Measurements from ENCODE around the gene SETDB1. TPM values are rescaled to one million over a fixed set of nuclear protein-coding genes. Genes with fewer than 3 reads are reported as not detected.

SETDB1 gene
- total RNA-seq, 1 experiment from 2014 or later: 67.4 TPM

DNA sequence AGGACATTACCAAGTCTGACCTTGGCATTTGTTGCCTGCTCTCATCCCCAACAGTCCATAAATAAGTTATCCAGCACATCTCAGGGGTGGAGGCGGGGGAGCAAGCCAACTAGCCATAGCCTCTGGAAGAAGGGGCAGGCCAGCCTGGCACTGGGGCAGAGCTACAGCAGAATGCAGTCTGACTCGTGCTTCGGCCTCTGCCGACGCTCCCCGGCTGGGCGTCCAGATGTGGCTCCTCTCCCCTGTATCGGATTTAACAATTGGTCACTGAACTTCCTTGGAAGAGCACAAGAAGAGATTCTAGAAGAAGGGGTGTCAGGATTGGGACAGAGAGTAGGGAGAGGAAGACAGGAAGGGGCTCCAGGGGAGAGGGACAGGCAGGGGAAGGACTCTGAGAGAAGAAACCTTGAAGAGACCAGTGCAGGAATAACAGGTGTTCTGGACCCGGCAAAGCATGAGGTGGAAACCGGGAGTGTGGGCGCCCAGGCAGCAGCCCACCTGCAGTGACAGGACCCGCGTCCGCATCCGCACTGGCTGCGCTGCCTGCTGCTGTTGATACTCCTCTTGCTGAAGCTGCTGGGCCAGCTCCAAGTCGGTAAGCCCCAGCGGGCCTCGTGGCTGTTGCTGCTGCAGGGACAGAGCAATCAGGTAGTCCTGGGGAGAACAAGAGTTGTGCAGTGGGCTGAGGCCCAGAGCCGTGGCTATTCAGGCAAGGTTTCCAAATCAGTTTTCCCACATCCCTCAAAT lies 71.1 kb downstream of the SETDB1 start:
- intact Hi-C loops (cut with micrococcal nuclease): loop anchor here (5.0 kb wide), 1 partner anchor 375 kb away; no protein-coding TSS in a partner anchor
- Mint-ChIP-seq H3K27me3 (ENCODE audit: insufficient read depth, unreplicated experiment) (no peaks in the 10 kb centered on the region), H3K36me3 (ENCODE audit: insufficient read depth, unreplicated experiment) (peaks cover 23% of the 10 kb centered on the region), H3K4me3 (ENCODE audit: unreplicated experiment) (no peak overlapping the region), H3K4me1 (ENCODE audit: insufficient read depth, unreplicated experiment) (peaks cover 5% of the 10 kb centered on the region), H3K27ac (ENCODE audit: low read depth, unreplicated experiment) (no peak overlapping the region), H3K9me3 (ENCODE audit: unreplicated experiment) (no peaks in the 10 kb centered on the region)
- no peak for DNase-seq (ENCODE audit: unreplicated experiment)
- ChIA-PET POLR2A (interaction anchor here (0.5 to 6.2 kb wide), 8 partner anchors 8 to 633 kb away, joined by 3 to 61 read pairs (median 3); partner anchors contain the start of genes ANXA9, MINDY1 and RPRD2), CTCF (interaction anchor here (0.5 to 12.4 kb wide), 15 partner anchors 8 to 608 kb away, joined by 3 to 302 read pairs (median 6); partner anchors contain the start of genes ANXA9, CERS2 and MINDY1)
- TF ChIP-seq, protein P1, sequence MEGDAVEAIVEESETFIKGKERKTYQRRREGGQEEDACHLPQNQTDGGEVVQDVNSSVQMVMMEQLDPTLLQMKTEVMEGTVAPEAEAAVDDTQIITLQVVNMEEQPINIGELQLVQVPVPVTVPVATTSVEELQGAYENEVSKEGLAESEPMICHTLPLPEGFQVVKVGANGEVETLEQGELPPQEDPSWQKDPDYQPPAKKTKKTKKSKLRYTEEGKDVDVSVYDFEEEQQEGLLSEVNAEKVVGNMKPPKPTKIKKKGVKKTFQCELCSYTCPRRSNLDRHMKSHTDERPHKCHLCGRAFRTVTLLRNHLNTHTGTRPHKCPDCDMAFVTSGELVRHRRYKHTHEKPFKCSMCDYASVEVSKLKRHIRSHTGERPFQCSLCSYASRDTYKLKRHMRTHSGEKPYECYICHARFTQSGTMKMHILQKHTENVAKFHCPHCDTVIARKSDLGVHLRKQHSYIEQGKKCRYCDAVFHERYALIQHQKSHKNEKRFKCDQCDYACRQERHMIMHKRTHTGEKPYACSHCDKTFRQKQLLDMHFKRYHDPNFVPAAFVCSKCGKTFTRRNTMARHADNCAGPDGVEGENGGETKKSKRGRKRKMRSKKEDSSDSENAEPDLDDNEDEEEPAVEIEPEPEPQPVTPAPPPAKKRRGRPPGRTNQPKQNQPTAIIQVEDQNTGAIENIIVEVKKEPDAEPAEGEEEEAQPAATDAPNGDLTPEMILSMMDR (IDR thresholded peaks at IDR 0.05; ENCODE audit: unreplicated experiment): no peak
- BruUV-seq (replicated peaks): no TSS peak

DNA sequence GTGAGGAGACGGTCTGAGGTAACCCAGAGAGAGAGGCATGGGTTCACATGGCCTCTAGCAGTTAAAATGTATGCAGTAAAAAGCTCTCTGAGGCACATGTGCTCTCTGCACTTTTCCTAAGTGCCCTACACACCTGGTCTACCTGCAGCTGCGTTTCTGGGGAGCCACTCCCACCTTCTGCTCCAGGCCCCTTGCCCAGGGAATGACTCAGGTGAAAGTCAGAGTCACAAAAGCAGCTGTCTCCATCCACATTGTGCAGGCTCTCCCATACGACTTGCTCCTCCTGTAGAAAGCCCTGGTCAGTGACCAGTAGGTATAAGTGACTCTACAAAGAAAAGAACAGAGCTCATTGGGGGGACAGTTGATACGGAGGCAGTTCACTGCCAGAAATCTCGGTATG lies 71.8 kb downstream of the SETDB1 start:
- POLR2A ChIA-PET: interaction anchor here (0.8 to 6.2 kb wide), 5 partner anchors 8 to 634 kb away, joined by 3 to 61 read pairs (median 3); partner anchors contain the start of genes MINDY1, RPRD2 and VPS72
- BruUV-seq (replicated peaks): no TSS peak
- no peak overlapping the region for H3K27ac Mint-ChIP-seq (ENCODE audit: low read depth, unreplicated experiment)
- H3K36me3 Mint-ChIP-seq (ENCODE audit: insufficient read depth, unreplicated experiment): peaks cover 23% of the 10 kb centered on the region
- no peaks in the 10 kb centered on the region for H3K27me3 Mint-ChIP-seq (ENCODE audit: insufficient read depth, unreplicated experiment)
- intact Hi-C loops (cut with micrococcal nuclease): loop anchor here (5.0 kb wide), 1 partner anchor 376 kb away; no protein-coding TSS in a partner anchor
- H3K4me1 Mint-ChIP-seq (ENCODE audit: insufficient read depth, unreplicated experiment): peaks cover 9% of the 10 kb centered on the region
- H3K9me3 Mint-ChIP-seq (ENCODE audit: unreplicated experiment): no peaks in the 10 kb centered on the region
- no peak for DNase-seq (ENCODE audit: unreplicated experiment)
- CTCF ChIA-PET: interaction anchor here (0.5 to 12.4 kb wide), 7 partner anchors 8 to 311 kb away, joined by 3 to 302 read pairs (median 4); partner anchors contain the start of genes ANXA9, CERS2 and MINDY1
- no peak overlapping the region for H3K4me3 Mint-ChIP-seq (ENCODE audit: unreplicated experiment)
- TF ChIP-seq, protein P1 (IDR thresholded peaks at IDR 0.05; ENCODE audit: unreplicated experiment): no peak

DNA sequence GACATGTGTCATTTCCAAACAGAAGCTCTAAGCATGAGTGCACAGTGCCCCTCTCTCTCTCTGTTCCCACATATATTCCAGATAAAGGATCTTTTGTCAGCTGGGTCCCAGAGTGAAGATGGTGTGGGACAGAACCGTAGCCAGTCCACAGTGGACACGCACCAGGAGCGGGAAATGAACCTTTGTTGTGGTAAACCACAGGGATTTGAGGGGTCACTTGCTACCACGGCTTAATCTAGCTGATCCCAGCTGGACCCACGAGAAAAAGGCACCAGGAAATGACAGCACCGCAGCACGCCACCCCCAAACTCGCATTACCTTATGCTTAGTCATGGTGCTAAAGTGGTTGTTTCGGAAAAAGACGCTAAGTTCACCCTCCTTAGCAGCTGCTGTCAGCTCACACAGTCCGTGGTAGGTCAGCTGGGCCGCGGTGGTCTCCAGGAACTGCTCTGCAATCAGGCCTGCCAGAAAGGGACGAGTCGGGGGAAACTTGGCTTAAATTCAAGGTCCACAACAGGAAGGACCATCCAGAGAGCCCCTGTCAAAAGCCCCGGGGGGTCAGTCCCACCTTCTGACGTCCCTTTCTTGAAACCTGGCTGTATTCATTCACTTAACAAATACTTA lies 73.0 kb downstream of the SETDB1 start:
- Mint-ChIP-seq H3K36me3 (ENCODE audit: insufficient read depth, unreplicated experiment) (peaks cover 23% of the 10 kb centered on the region), H3K4me3 (ENCODE audit: unreplicated experiment) (no peak overlapping the region), H3K4me1 (ENCODE audit: insufficient read depth, unreplicated experiment) (peaks cover 13% of the 10 kb centered on the region), H3K9me3 (ENCODE audit: unreplicated experiment) (no peaks in the 10 kb centered on the region), H3K27me3 (ENCODE audit: insufficient read depth, unreplicated experiment) (no peaks in the 10 kb centered on the region), H3K27ac (ENCODE audit: low read depth, unreplicated experiment) (no peak overlapping the region)
- POLR2A ChIA-PET: interaction anchor here (0.5 to 6.2 kb wide), 7 partner anchors 7 to 190 kb away, joined by 3 to 61 read pairs (median 3); partner anchors contain the start of genes MINDY1 and VPS72
- intact Hi-C loops (cut with micrococcal nuclease): loop anchor here (5.0 kb wide), 1 partner anchor 377 kb away; no protein-coding TSS in a partner anchor
- CTCF ChIA-PET: interaction anchor here (0.6 to 12.4 kb wide), 16 partner anchors 13 to 1057 kb away, joined by 3 to 302 read pairs (median 4); partner anchors contain the start of genes ANXA9, CERS2 and GABPB2
- DNase-seq (ENCODE audit: unreplicated experiment): no peak
- BruUV-seq (replicated peaks): no TSS peak
- TF ChIP-seq, protein P1 (IDR thresholded peaks at IDR 0.05; ENCODE audit: unreplicated experiment): no peak
